HG02970 (cell line): ENCODE measurements around the gene MLXIPL.
"Not testable (repeated sequence)": the region's sequence is repeated elsewhere in the genome, so short reads cannot be mapped to it uniquely, and the experiment has no call there.

ENCODE experiments used
- ATAC-seq: cut with Tn5 transposase; IDR thresholded peaks from one replicate; pipeline ENCODE4 v1.9.1; 2021; ENCODE audit warnings: mild to moderate bottlenecking, moderate library complexity, moderate number of reproducible peaks; ENCODE audit not compliant: unreplicated experiment, low FRiP score

Gene MLXIPL

DNA sequence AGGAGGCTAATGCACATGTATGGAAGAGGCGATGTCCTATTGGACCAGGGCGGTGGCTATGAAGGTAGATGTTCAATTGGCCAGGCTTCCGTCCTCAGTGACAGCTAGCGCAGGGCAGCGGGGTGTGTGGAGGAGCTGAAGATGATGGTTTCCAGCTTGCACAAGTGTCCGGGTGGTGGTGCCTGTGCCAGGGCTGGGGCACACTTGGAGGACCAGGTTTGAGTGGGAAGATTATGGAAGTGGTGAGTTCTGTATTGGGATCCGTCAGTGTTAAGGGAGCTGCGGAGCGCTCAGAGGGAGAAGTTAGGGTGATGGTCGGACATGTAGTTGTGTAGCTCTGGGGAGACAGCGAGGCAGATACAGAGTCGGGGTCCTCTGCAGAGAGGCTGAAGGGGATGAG lies 37.4 kb downstream of the MLXIPL start:
- ATAC-seq: no peak

- ATAC-seq: no peak
Observed at GRCh38 chr7:73585196-73585595, 39.1 kb downstream of the MLXIPL start.

- ATAC-seq: no peak
Observed at GRCh38 chr7:73582664-73583202, 41.6 kb downstream of the MLXIPL start.

- ATAC-seq: not testable (repeated sequence)
Observed at GRCh38 chr7:73581006-73581405, 43.3 kb downstream of the MLXIPL start.

GRCh38 chr7:73578342-73579128 lies 45.8 kb downstream of the MLXIPL start, which contains the start of gene TBL2:
Gene TBL2, minus strand, starts transcription at chr7:73578579. Its CDS starts 30 bp downstream, at chr7:73578549.
- ATAC-seq: peak; percentile 82

- peak; percentile 8 for ATAC-seq
Observed at GRCh38 chr7:73577627-73578341, 46.5 kb downstream of the MLXIPL start.

- no peak for ATAC-seq
Observed at GRCh38 chr7:73573791-73574190, 50.5 kb downstream of the MLXIPL start.

GRCh38 chr7:73573276-73573675 lies 51.0 kb downstream of the MLXIPL start:
- ATAC-seq: no peak

DNA sequence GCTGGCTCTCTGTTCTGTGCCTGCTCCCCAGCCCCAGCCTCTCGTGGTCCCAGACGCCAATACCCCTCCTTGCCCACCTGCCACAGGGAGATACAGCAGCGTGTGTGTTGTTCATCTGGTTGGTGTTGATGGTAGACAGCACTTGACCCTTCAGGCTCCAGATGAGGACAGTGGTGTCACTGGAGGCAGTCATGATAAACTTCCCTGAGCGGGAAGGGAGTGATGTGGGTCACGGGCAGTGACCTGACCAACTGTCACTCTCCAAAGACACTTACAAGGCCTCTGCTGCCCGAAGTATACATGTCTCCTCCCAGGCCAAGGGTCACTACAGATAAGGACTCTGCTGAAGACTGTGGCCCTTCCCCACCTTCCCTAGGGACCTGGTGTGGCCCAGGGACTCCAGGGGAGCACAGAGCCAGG lies 51.5 kb downstream of the MLXIPL start:
- ATAC-seq: no peak

GRCh38 chr7:73570977-73571376 lies 53.3 kb downstream of the MLXIPL start:
- no peak for ATAC-seq

DNA sequence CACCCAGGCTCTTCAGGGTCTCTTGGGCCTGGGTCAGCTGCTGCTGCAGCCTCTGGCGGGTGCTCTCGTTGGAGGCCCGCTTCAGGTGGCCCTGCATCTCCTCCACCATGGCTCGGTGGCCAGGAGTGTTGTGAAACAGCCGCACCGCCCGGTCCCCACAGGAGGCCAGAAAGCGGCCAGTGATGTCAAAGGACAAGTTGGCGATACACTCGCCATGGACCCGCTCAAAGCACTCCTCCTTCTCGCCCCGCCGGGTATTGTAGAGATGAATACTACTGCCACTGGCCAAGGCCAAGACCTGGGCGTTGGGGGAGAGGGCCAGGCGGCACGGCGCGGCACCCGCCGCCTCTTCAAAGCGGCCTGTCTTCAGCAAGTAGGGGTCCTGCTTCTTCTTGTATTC lies 53.8 kb downstream of the MLXIPL start:
- no peak for ATAC-seq

DNA sequence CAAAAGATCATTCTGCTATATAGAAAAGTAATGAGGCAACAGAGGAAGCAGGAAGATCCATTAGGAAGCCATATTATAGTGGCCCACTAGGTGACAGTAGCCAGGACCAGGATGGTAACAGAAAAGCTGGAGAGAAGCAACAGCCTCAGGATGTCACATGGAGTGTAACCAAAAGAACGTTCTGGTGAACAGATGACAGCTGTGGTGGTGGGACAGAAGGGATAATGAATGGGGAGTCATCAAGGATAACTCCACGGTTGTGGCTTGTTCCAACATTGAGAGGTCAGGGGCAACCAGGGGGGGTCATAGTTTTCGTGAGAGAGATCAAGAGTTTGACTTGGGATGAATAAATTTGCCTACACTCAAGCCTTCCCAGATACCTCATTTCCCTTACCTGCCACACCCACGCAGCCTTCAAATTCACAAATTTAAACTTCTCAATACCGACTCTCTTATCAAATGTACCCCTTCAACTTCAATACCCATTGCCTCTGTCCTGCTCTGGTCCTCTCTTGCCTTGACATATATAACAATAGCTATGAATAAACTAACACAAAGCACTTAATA lies 55.2 kb downstream of the MLXIPL start:
- no peak for ATAC-seq

DNA sequence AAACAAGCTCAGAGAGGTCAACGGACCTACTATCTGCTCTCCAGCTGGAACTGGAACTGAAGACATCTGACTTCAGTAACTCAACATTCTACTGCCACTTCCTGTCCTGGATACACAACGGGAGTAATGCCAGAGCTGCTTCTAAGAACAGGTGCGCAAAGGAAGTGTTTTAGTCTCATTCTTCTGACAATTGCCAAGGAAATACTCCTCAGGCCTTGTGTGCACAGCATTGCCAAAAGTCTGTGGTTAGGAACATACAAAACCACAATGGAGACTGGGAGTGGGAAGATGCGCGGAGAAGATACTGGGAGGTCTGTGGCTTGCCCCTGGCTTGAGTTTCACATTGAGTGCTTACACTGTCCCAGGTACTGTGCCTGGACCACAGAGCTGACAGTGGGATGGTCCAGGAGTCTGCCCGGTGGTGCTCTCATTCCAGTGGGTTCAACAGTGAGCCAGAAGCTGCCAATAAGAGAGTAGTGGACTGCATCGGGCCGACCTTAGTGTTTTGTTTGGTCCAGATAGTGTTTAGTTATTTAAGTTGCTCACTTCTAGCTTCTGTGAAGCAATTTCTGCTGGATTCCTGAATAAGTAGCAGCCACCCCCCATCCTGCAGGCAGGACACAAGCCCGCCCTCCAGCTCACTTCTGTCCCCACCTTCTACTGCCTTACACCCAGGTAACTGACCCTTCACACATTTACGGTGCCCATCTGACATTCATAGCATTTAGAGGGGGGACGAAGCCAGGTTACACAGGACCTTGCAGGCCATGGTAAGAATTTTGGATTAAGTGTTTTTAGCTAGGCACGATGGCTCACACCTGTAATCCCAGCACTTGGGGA lies 56.3 kb downstream of the MLXIPL start:
- no peak for ATAC-seq

DNA sequence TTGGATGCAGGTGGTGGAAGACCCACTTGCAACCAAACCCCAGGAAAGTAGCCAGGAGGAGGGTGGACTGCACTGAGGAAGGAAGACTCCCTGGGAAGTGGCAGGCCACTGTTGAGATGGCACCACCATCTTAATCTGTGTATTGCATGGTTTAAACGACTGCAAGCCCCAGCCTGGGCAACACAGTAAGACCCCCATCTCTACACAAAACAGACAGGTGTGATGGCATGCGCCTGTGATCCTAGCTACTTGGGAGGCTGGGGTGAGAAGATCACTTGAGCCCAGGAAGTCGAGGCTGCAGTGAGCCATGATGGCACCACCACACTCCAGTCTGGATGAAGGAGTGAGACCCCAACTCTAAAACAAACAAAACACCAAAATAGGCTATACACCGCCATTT lies 57.2 kb downstream of the MLXIPL start:
- no peak for ATAC-seq

GRCh38 chr7:73566431-73566830 lies 57.9 kb downstream of the MLXIPL start:
- ATAC-seq: not testable (repeated sequence)

GRCh38 chr7:73565675-73566340 lies 58.5 kb downstream of the MLXIPL start:
- ATAC-seq: no peak

DNA sequence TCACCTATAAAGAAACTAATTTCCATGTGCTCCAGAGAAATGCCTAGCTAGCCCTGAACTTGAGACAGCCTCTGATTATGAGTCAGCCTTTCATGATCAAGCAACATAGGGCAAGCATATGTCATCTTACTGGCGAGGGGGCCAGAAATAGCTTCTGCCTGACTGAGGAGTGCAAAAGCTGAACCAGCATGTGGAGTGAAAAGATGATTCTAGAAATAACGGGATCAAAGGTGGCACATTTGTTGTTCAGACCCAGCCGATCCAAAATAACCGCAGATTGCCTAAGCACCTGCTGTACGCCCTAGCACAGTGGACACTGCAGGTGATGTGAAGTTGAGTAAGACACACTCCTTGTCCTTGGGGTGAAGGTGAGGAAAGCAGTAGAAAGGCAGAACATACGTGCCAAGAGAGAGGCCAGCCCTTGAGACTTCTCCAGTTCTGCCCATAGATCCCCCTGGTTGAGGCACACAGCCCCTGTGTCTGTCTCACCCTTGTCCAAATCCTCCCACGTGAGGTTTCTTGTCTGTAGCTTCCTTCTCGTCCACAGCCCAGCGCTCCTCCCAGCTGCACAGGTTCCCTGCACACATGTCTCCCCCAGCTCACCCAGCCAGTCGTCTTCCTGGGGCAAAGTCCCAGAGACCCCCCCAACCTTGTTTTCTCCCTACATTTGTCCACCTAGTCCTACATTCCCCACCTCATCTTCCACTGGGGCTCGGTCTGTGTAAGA lies 64.0 kb downstream of the MLXIPL start:
- no peak for ATAC-seq

DNA sequence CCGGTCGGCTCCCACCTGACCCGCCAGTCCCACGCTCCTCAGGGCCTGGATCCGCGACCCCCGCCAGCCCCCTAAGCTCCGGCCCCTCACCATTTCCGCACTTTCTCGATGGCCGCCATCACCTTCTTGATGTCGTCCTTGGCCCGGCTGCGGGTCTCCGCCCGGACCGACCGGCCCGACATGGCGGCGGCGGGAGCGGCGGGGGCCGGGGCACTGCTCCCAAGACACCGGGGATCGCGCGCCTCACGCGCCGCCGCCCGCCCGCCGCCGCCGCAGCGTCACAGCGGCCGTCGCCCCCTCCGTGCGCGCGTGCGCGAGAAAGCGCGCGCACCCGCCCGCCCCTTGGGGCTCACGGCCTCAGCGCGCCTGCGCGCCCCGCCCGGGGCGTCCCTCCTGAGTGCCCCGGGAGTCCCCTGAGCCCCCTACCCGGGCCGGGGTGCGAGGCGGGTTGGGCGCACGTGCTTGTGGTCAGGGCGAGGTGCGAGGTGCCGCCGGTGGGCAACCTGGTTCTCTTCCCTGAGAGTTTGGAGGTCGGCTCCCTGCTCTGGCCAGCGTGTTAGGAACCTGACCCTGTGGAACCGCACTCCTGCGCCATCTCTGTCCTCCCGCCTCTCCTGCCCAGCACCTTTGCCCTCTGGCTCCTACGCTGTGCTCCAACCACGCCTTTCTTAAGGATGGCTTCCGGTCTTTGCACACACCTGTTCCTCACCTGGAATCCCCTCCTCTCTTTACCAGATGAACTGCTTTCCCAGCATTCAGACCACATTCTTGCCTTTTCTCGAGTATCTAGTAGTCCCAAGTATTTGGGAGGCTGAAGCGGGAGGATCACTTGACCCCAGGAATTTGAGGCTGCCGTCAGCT lies 66.7 kb downstream of the MLXIPL start, which contains the start of gene BCL7B:
TSS of gene BCL7B (minus strand) at position 294 of the 861 bp plus-strand sequence. CDS start at position 182, 112 bp downstream.
- ATAC-seq: peak; percentile 45
